ENCODE results near the gene LASP1. TPM values are rescaled to one million over a fixed set of nuclear protein-coding genes. Genes with fewer than 3 reads are reported as not detected.

LASP1 gene
- total and polyA plus RNA-seq, 2 of the 4 experiments (the other 2 are of a cell fraction): 79.8 to 262 TPM

GRCh38 chr17:38942696-38943334 is 73.0 kb downstream of the LASP1 start:
- intact Hi-C loops (cut with micrococcal nuclease) (no loop called here), in situ Hi-C loops (cut with MboI; ENCODE audit: low sequenced_read_pairs) (no loop called here), dilution Hi-C loops (cut with HindIII; ENCODE audit: low sequenced_read_pairs, unreplicated experiment) (no loop called here)
- no peak overlapping the region for H4K8ac ChIP-seq (ENCODE audit: low read depth in 2 of 2, low read length in 2 of 2)
- BruUV-seq (replicated peaks): no TSS peak
- H2BK5ac ChIP-seq (ENCODE audit: low read depth, low read length, poor library complexity, severe bottlenecking): no peak overlapping the region
- no peak overlapping the region for H3K4ac ChIP-seq (ENCODE audit: low read depth, low read length)
- no peaks in the 10 kb centered on the region for H3K9me1 ChIP-seq (ENCODE audit: insufficient read depth, low read length)
- POLR2A ChIA-PET (ENCODE audit: unreplicated experiment): no interaction called here
- H4K20me1 ChIP-seq (ENCODE audit: insufficient read depth, low read length): no peaks in the 10 kb centered on the region
- no peak overlapping the region for H2AFZ ChIP-seq (replicated peaks; ENCODE audit: low read length, poor library complexity)
- WGBS, 2 experiments (ENCODE audit: extremely low coverage in 2 of 2, insufficient read length in 1 of 2): no CpG with 5 or more reads among the region's 4 CpGs
- TF ChIP-seq POLR2A (IDR thresholded peaks at IDR 0.05; ENCODE audit: low read depth, low read length): no peak
- TF ChIP-seq SMC3 (IDR thresholded peaks at IDR 0.05; ENCODE audit: low read depth, low read length): no peak
- TF ChIP-seq NFE2L2 (IDR thresholded peaks at IDR 0.05; ENCODE audit: low read depth, low read length): no peak
- TF ChIP-seq MAFK (IDR thresholded peaks at IDR 0.05; ENCODE audit: low read depth, low read length): no peak
- TF ChIP-seq MAZ (IDR thresholded peaks at IDR 0.05; ENCODE audit: borderline replicate concordance, low read depth, low read length): no peak
- TF ChIP-seq BHLHE40 (IDR thresholded peaks at IDR 0.05; ENCODE audit: low read depth, low read length): no peak
- no peak for TF ChIP-seq USF2 (IDR thresholded peaks at IDR 0.05; ENCODE audit: low read depth, low read length)
- TF ChIP-seq MXI1 (IDR thresholded peaks at IDR 0.05; ENCODE audit: borderline replicate concordance, low read depth, low read length): no peak
- peak overlapping the region; percentile 45; the same call in 1 of the 2 replicates for H3K4me2 ChIP-seq (ENCODE audit: low read depth, low read length)
- H2BK15ac ChIP-seq (ENCODE audit: low read depth, low read length): no peak overlapping the region
- H3K36me3 ChIP-seq (ENCODE audit: control insufficient read depth, insufficient read depth, low read length): no peaks in the 10 kb centered on the region
- 0 out of 2 replicates have a peak, but pooled peaks cover 2% of the 10 kb centered on the region for H3K4me1 ChIP-seq (ENCODE audit: control insufficient read depth, insufficient read depth, low read length)
- DNase-seq (no peak), ATAC-seq (ENCODE audit: low read depth) (no peak)
- no peak overlapping the region for H3K56ac ChIP-seq (ENCODE audit: extremely low read depth, insufficient read depth, low read length)
- no peaks in the 10 kb centered on the region for H3K79me1 ChIP-seq (ENCODE audit: low read depth in 1 of 2, low read length in 2 of 2)
- H2AK5ac ChIP-seq (ENCODE audit: low read depth, low read length): no peak overlapping the region
- no peak overlapping the region for H3K4me3 ChIP-seq (ENCODE audit: insufficient read depth, low read depth, low read length)
- no peak overlapping the region for H3K9ac ChIP-seq (ENCODE audit: low read depth, low read length)
- no peak overlapping the region for H3K23ac ChIP-seq (ENCODE audit: low read depth, low read length)
- no peak overlapping the region for H2AK9ac ChIP-seq (replicated peaks; ENCODE audit: low read depth, low read length, poor library complexity)
- no peak overlapping the region for H2BK120ac ChIP-seq (ENCODE audit: low read depth, low read length)
- no peaks in the 10 kb centered on the region for H3K9me3 ChIP-seq (ENCODE audit: control insufficient read depth, insufficient read depth, low read length)
- no peak overlapping the region for H3K14ac ChIP-seq (replicated peaks; ENCODE audit: low read depth, low read length)
- no peak overlapping the region for H2BK20ac ChIP-seq (ENCODE audit: low read depth, low read length)
- no peaks in the 10 kb centered on the region for H3K27me3 ChIP-seq (ENCODE audit: control insufficient read depth, insufficient read depth, low read length)
- no peak overlapping the region for H4K5ac ChIP-seq (ENCODE audit: low read depth, low read length)
- H4K91ac ChIP-seq (ENCODE audit: insufficient read depth, low read depth, low read length): no peak overlapping the region
- no peak overlapping the region for H3K18ac ChIP-seq (ENCODE audit: low read depth, low read length)
- H3K27ac ChIP-seq (ENCODE audit: insufficient read depth, low read length): no peak overlapping the region
- CTCF ChIA-PET: interaction anchor here (0.6 kb wide), 1 partner anchor 1999 kb away, joined by 3 read pairs; no protein-coding TSS in a partner anchor

Measured in IMR-90 (cell line).